Measurements from ENCODE around the gene SYMPK.
"Not testable (repeated sequence)": the region's sequence is repeated elsewhere in the genome, so short reads cannot be mapped to it uniquely, and the experiment has no call there.

SYMPK gene

GRCh38 chr19:45899919-45900589, 37.1 kb upstream of the SYMPK start:
- Histone ChIP-seq H3K9ac (ENCODE audit: low read depth in 1 of 2, low read length in 2 of 2) (no peak overlapping the region), H3K4me1 (ENCODE audit: control insufficient read depth in 1 of 2, insufficient read depth in 2 of 2, low read length in 2 of 2) (peaks cover 12 to 19% of the 10 kb centered on the region in 2 donors), H3K27ac (ENCODE audit: low read depth, low read length) (no peak overlapping the region), H3K36me3 (ENCODE audit: control insufficient read depth in 1 of 2, insufficient read depth in 2 of 2, low read length in 2 of 2) (peaks cover 6 to 20% of the 10 kb centered on the region in 2 donors), H3K9me3 (ENCODE audit: control insufficient read depth in 1 of 2, low read length in 2 of 2) (no peaks in the 10 kb centered on the region), H3K4me3 (ENCODE audit: low read depth in 1 of 2, low read length in 2 of 2) (no peak overlapping the region), H3K27me3 (ENCODE audit: control insufficient read depth in 1 of 2, insufficient read depth in 2 of 2, low read length in 2 of 2) (no peaks in the 10 kb centered on the region)

GRCh38 chr19:45899253-45899652, 36.3 kb upstream of the SYMPK start:
- Histone ChIP-seq H3K27ac (ENCODE audit: low read depth, low read length) (no peak overlapping the region), H3K27me3 (ENCODE audit: control insufficient read depth in 1 of 2, insufficient read depth in 2 of 2, low read length in 2 of 2) (no peaks in the 10 kb centered on the region), H3K4me1 (ENCODE audit: control insufficient read depth in 1 of 2, insufficient read depth in 2 of 2, low read length in 2 of 2) (peaks cover 12 to 19% of the 10 kb centered on the region in 2 donors), H3K9me3 (ENCODE audit: control insufficient read depth in 1 of 2, low read length in 2 of 2) (no peaks in the 10 kb centered on the region), H3K36me3 (ENCODE audit: control insufficient read depth in 1 of 2, insufficient read depth in 2 of 2, low read length in 2 of 2) (peaks cover 6 to 20% of the 10 kb centered on the region in 2 donors), H3K4me3 (ENCODE audit: low read depth in 1 of 2, low read length in 2 of 2) (no peak overlapping the region), H3K9ac (ENCODE audit: low read depth in 1 of 2, low read length in 2 of 2) (no peak overlapping the region)

- Histone ChIP-seq H3K27me3 (ENCODE audit: control insufficient read depth in 1 of 2, insufficient read depth in 2 of 2, low read length in 2 of 2) (no peaks in the 10 kb centered on the region), H3K4me3 (ENCODE audit: low read depth in 1 of 2, low read length in 2 of 2) (no peak overlapping the region), H3K27ac (ENCODE audit: low read depth, low read length) (no peak overlapping the region), H3K9ac (ENCODE audit: low read depth in 1 of 2, low read length in 2 of 2) (no peak overlapping the region), H3K4me1 (ENCODE audit: control insufficient read depth in 1 of 2, insufficient read depth in 2 of 2, low read length in 2 of 2) (peaks cover 7 to 12% of the 10 kb centered on the region in 2 donors), H3K9me3 (ENCODE audit: control insufficient read depth in 1 of 2, low read length in 2 of 2) (no peaks in the 10 kb centered on the region), H3K36me3 (ENCODE audit: control insufficient read depth in 1 of 2, insufficient read depth in 2 of 2, low read length in 2 of 2) (peaks cover 6 to 20% of the 10 kb centered on the region in 2 donors)
Measured at GRCh38 chr19:45897261-45897812, 34.4 kb upstream of the SYMPK start.

GRCh38 chr19:45895983-45896599, 33.1 kb upstream of the SYMPK start:
- not testable (repeated sequence) for H3K9me3 ChIP-seq (ENCODE audit: control insufficient read depth in 1 of 2, low read length in 2 of 2); H3K9ac ChIP-seq (ENCODE audit: low read depth in 1 of 2, low read length in 2 of 2); H3K27ac ChIP-seq (ENCODE audit: low read depth, low read length); H3K27me3 ChIP-seq (ENCODE audit: control insufficient read depth in 1 of 2, insufficient read depth in 2 of 2, low read length in 2 of 2); H3K4me1 ChIP-seq (ENCODE audit: control insufficient read depth in 1 of 2, insufficient read depth in 2 of 2, low read length in 2 of 2); H3K4me3 ChIP-seq (ENCODE audit: low read depth in 1 of 2, low read length in 2 of 2)
- peaks cover 6 to 20% of the 10 kb centered on the region in 2 donors for H3K36me3 ChIP-seq (ENCODE audit: control insufficient read depth in 1 of 2, insufficient read depth in 2 of 2, low read length in 2 of 2)

- H3K4me1 ChIP-seq (ENCODE audit: control insufficient read depth in 1 of 2, insufficient read depth in 2 of 2, low read length in 2 of 2) = peaks cover 0 to 2% of the 10 kb centered on the region in 2 donors
- no peaks in the 10 kb centered on the region for H3K9me3 ChIP-seq (ENCODE audit: control insufficient read depth in 1 of 2, low read length in 2 of 2)
- H3K9ac ChIP-seq (ENCODE audit: low read depth in 1 of 2, low read length in 2 of 2) = no peak overlapping the region
- no peaks in the 10 kb centered on the region for H3K27me3 ChIP-seq (ENCODE audit: control insufficient read depth in 1 of 2, insufficient read depth in 2 of 2, low read length in 2 of 2)
- H3K27ac ChIP-seq (ENCODE audit: low read depth, low read length) = no peak overlapping the region
- H3K4me3 ChIP-seq (ENCODE audit: low read depth in 1 of 2, low read length in 2 of 2) = no peak overlapping the region
- H3K36me3 ChIP-seq (ENCODE audit: control insufficient read depth in 1 of 2, insufficient read depth in 2 of 2, low read length in 2 of 2) = peaks cover 6 to 20% of the 10 kb centered on the region in 2 donors
Measured at GRCh38 chr19:45895519-45895972, 32.6 kb upstream of the SYMPK start.

GRCh38 chr19:45890877-45891276, 27.9 kb upstream of the SYMPK start:
- Histone ChIP-seq H3K9ac (ENCODE audit: low read depth in 1 of 2, low read length in 2 of 2) (no peak overlapping the region), H3K36me3 (ENCODE audit: control insufficient read depth in 1 of 2, insufficient read depth in 2 of 2, low read length in 2 of 2) (peaks cover 0 to 3% of the 10 kb centered on the region in 2 donors), H3K4me3 (ENCODE audit: low read depth in 1 of 2, low read length in 2 of 2) (no peak overlapping the region), H3K27ac (ENCODE audit: low read depth, low read length) (no peak overlapping the region), H3K27me3 (ENCODE audit: control insufficient read depth in 1 of 2, insufficient read depth in 2 of 2, low read length in 2 of 2) (no peaks in the 10 kb centered on the region), H3K4me1 (ENCODE audit: control insufficient read depth in 1 of 2, insufficient read depth in 2 of 2, low read length in 2 of 2) (peaks cover 4 to 8% of the 10 kb centered on the region in 2 donors), H3K9me3 (ENCODE audit: control insufficient read depth in 1 of 2, low read length in 2 of 2) (no peaks in the 10 kb centered on the region)

GRCh38 chr19:45889210-45889885, 26.4 kb upstream of the SYMPK start:
- Histone ChIP-seq H3K27ac (ENCODE audit: low read depth, low read length) (no peak overlapping the region), H3K27me3 (ENCODE audit: control insufficient read depth in 1 of 2, insufficient read depth in 2 of 2, low read length in 2 of 2) (no peaks in the 10 kb centered on the region), H3K4me3 (ENCODE audit: low read depth in 1 of 2, low read length in 2 of 2) (no peak overlapping the region), H3K36me3 (ENCODE audit: control insufficient read depth in 1 of 2, insufficient read depth in 2 of 2, low read length in 2 of 2) (no peaks in the 10 kb centered on the region), H3K9me3 (ENCODE audit: control insufficient read depth in 1 of 2, low read length in 2 of 2) (no peaks in the 10 kb centered on the region), H3K4me1 (ENCODE audit: control insufficient read depth in 1 of 2, insufficient read depth in 2 of 2, low read length in 2 of 2) (peaks cover 4 to 16% of the 10 kb centered on the region in 2 donors), H3K9ac (ENCODE audit: low read depth in 1 of 2, low read length in 2 of 2) (no peak overlapping the region)

GRCh38 chr19:45887200-45887710, 24.3 kb upstream of the SYMPK start:
- H3K27me3 ChIP-seq (ENCODE audit: control insufficient read depth in 1 of 2, insufficient read depth in 2 of 2, low read length in 2 of 2) = no peaks in the 10 kb centered on the region
- peaks cover 16 to 33% of the 10 kb centered on the region in 2 donors for H3K4me1 ChIP-seq (ENCODE audit: control insufficient read depth in 1 of 2, insufficient read depth in 2 of 2, low read length in 2 of 2)
- H3K9ac ChIP-seq (ENCODE audit: low read depth in 1 of 2, low read length in 2 of 2) = peak overlapping the region; percentile 80 to 85
- no peaks in the 10 kb centered on the region for H3K9me3 ChIP-seq (ENCODE audit: control insufficient read depth in 1 of 2, low read length in 2 of 2)
- no peaks in the 10 kb centered on the region for H3K36me3 ChIP-seq (ENCODE audit: control insufficient read depth in 1 of 2, insufficient read depth in 2 of 2, low read length in 2 of 2)
- peak overlapping the region; percentile 82 to 91 for H3K4me3 ChIP-seq (ENCODE audit: low read depth in 1 of 2, low read length in 2 of 2)
- H3K27ac ChIP-seq (ENCODE audit: low read depth, low read length) = peak overlapping the region; percentile 71

GRCh38 chr19:45886427-45887199, 23.7 kb upstream of the SYMPK start:
- Histone ChIP-seq H3K9me3 (ENCODE audit: control insufficient read depth in 1 of 2, low read length in 2 of 2) (no peaks in the 10 kb centered on the region), H3K27me3 (ENCODE audit: control insufficient read depth in 1 of 2, insufficient read depth in 2 of 2, low read length in 2 of 2) (no peaks in the 10 kb centered on the region), H3K27ac (ENCODE audit: low read depth, low read length) (peak overlapping the region; percentile 82), H3K4me1 (ENCODE audit: control insufficient read depth in 1 of 2, insufficient read depth in 2 of 2, low read length in 2 of 2) (peaks cover 22 to 39% of the 10 kb centered on the region in 2 donors), H3K4me3 (ENCODE audit: low read depth in 1 of 2, low read length in 2 of 2) (peak overlapping the region; percentile 82 to 91), H3K36me3 (ENCODE audit: control insufficient read depth in 1 of 2, insufficient read depth in 2 of 2, low read length in 2 of 2) (no peaks in the 10 kb centered on the region), H3K9ac (ENCODE audit: low read depth in 1 of 2, low read length in 2 of 2) (peak overlapping the region; percentile 80 to 85)
